Measurements from ENCODE around the gene ERCC2. TPM values are rescaled to one million over a fixed set of nuclear protein-coding genes. Genes with fewer than 3 reads are reported as not detected.
"Not testable (repeated sequence)": the region's sequence is repeated elsewhere in the genome, so short reads cannot be mapped to it uniquely, and the experiment has no call there.

Gene ERCC2
- total RNA-seq, 1 experiment from 2014 or later = 27.8 TPM

- no peaks in the 10 kb centered on the region for H3K9me3 Mint-ChIP-seq (ENCODE audit: unreplicated experiment)
- POLR2A ChIA-PET = interaction anchor here (0.7 kb wide), 1 partner anchor 10 kb away, joined by 3 read pairs; no protein-coding TSS in a partner anchor
- H3K27ac Mint-ChIP-seq (ENCODE audit: low read depth, unreplicated experiment) = no peak overlapping the region
- no peaks in the 10 kb centered on the region for H3K27me3 Mint-ChIP-seq (ENCODE audit: insufficient read depth, unreplicated experiment)
- H3K36me3 Mint-ChIP-seq (ENCODE audit: insufficient read depth, unreplicated experiment) = no peaks in the 10 kb centered on the region
- no peak for DNase-seq (ENCODE audit: unreplicated experiment)
- no peak overlapping the region for H3K4me3 Mint-ChIP-seq (ENCODE audit: unreplicated experiment)
- H3K4me1 Mint-ChIP-seq (ENCODE audit: insufficient read depth, unreplicated experiment) = no peaks in the 10 kb centered on the region
- CTCF ChIA-PET = interaction anchor here (0.5 to 0.6 kb wide), 2 partner anchors 566 to 569 kb away, joined by 3 to 4 read pairs; no protein-coding TSS in a partner anchor
- no peak for TF ChIP-seq CTCF (IDR thresholded peaks at IDR 0.05; ENCODE audit: unreplicated experiment)
- no TSS peak for BruUV-seq (replicated peaks)
- intact Hi-C loops (cut with micrococcal nuclease) = loop anchor here (10.0 kb wide), 1 partner anchor 242 kb away; the partner anchor contains the start of gene PPP1R37
These were observed 33.6 kb downstream of the ERCC2 start for GRCh38 chr19:45336696-45337251.

- H3K4me1 Mint-ChIP-seq (ENCODE audit: insufficient read depth, unreplicated experiment); H3K4me3 Mint-ChIP-seq (ENCODE audit: unreplicated experiment); H3K27ac Mint-ChIP-seq (ENCODE audit: low read depth, unreplicated experiment); H3K27me3 Mint-ChIP-seq (ENCODE audit: insufficient read depth, unreplicated experiment); H3K36me3 Mint-ChIP-seq (ENCODE audit: insufficient read depth, unreplicated experiment); DNase-seq (ENCODE audit: unreplicated experiment); H3K9me3 Mint-ChIP-seq (ENCODE audit: unreplicated experiment); POLR2A ChIA-PET; BruUV-seq (replicated peaks): not testable (repeated sequence)
- CTCF ChIA-PET = interaction anchor here (0.6 kb wide), 1 partner anchor 55 kb away, joined by 3 read pairs; no protein-coding TSS in a partner anchor
- intact Hi-C loops (cut with micrococcal nuclease) = loop anchor here (10.0 kb wide), 1 partner anchor 240 kb away; the partner anchor contains the start of gene PPP1R37
These were observed 35.5 kb downstream of the ERCC2 start for GRCh38 chr19:45334881-45335280.

- H3K27me3 Mint-ChIP-seq (ENCODE audit: insufficient read depth, unreplicated experiment) = no peaks in the 10 kb centered on the region
- no peak for TF ChIP-seq CTCF (IDR thresholded peaks at IDR 0.05; ENCODE audit: unreplicated experiment)
- no peaks in the 10 kb centered on the region for H3K36me3 Mint-ChIP-seq (ENCODE audit: insufficient read depth, unreplicated experiment)
- BruUV-seq (replicated peaks) = no TSS peak
- intact Hi-C loops (cut with micrococcal nuclease) = loop anchor here (10.0 kb wide), 1 partner anchor 239 kb away; the partner anchor contains the start of gene PPP1R37
- DNase-seq (ENCODE audit: unreplicated experiment) = no peak
- no peak overlapping the region for H3K27ac Mint-ChIP-seq (ENCODE audit: low read depth, unreplicated experiment)
- H3K4me3 Mint-ChIP-seq (ENCODE audit: unreplicated experiment) = no peak overlapping the region
- ChIA-PET POLR2A (no interaction called here), CTCF (no interaction called here)
- no peaks in the 10 kb centered on the region for H3K4me1 Mint-ChIP-seq (ENCODE audit: insufficient read depth, unreplicated experiment)
- H3K9me3 Mint-ChIP-seq (ENCODE audit: unreplicated experiment) = no peaks in the 10 kb centered on the region
These were observed 36.6 kb downstream of the ERCC2 start for GRCh38 chr19:45333609-45334303.

GRCh38 chr19:45331411-45331810 is 39.0 kb downstream of the ERCC2 start:
- no peak for TF ChIP-seq CTCF (IDR thresholded peaks at IDR 0.05; ENCODE audit: unreplicated experiment)
- no peaks in the 10 kb centered on the region for H3K36me3 Mint-ChIP-seq (ENCODE audit: insufficient read depth, unreplicated experiment)
- intact Hi-C loops (cut with micrococcal nuclease) = loop anchor here (10.0 kb wide), 1 partner anchor 237 kb away; the partner anchor contains the start of gene PPP1R37
- peaks cover 2% of the 10 kb centered on the region for H3K4me1 Mint-ChIP-seq (ENCODE audit: insufficient read depth, unreplicated experiment)
- ChIA-PET CTCF (interaction anchor here (0.6 kb wide), 1 partner anchor 374 kb away, joined by 3 read pairs; no protein-coding TSS in a partner anchor), POLR2A (no interaction called here)
- H3K4me3 Mint-ChIP-seq (ENCODE audit: unreplicated experiment) = no peak overlapping the region
- no TSS peak for BruUV-seq (replicated peaks)
- no peaks in the 10 kb centered on the region for H3K9me3 Mint-ChIP-seq (ENCODE audit: unreplicated experiment)
- no peak for DNase-seq (ENCODE audit: unreplicated experiment)
- no peak overlapping the region for H3K27ac Mint-ChIP-seq (ENCODE audit: low read depth, unreplicated experiment)
- H3K27me3 Mint-ChIP-seq (ENCODE audit: insufficient read depth, unreplicated experiment) = no peaks in the 10 kb centered on the region

All from MCF 10A (cell line).